T-helper 22 cell (primary cell): ENCODE results near the gene DYNLL2.
"Not testable (repeated sequence)": the region's sequence is repeated elsewhere in the genome, so short reads cannot be mapped to it uniquely, and the experiment has no call there.

Experiments
- DNase-seq: peaks from one replicate; pipeline ENCODE4 v3.0.0-alpha.2; 2020; ENCODE audit warnings: low read depth

Gene DYNLL2

DNA sequence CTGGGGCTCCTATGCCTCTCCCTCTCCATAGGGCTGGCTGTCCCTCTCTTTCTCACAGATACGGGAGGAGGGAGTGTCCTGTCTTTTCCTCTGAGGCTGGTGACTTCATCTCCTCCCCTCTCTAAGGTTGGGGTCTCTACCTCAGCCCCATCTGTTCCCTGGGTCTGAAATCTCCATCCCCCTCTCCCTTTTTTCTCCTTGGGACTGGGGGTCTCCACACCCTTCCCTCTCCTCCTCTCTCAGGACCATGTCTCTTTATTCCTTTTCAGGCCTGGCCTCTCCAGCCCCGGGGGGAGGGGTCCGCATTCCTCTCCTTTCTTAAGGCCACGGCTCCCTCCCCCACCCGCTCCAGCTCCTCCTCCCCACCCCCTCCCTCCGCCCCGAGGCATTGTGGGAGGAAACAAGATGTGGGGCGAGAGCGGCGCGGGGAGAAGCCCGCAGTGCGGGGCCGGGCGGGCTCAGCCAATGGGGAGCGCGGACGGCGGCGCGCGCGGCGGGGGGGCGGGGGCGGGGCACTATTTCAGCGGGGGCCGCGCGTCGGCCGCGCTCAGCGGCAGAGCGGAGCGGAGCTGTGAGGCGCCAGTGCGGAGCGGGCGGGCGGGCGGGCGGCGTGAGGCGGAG is at the start of gene DYNLL2:
DYNLL2 (plus strand) TSS at position 550 of the 621 bp plus-strand sequence. CDS start 3,672 bp downstream, outside the sequence.
- DNase-seq = peak; percentile 80

DNA sequence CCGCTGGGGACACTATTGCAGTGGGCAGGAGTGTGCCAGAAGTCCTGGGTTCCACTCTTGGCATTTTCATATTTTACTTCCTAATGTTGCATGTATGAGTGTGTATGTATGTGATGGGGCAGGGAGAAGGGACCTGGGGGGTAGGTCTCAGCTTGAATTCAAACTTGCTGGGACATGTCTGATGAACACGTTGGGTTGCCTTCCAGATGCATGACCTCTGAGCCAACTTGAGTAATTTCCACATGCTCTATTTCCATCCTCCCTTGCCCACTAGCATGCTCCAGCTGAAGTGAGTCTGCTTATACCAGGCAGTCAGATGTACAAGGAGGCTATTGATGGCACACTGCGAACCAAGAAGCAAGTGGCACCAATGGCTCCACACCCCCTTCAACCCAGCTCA is 43.2 kb upstream of the DYNLL2 start:
- no peak for DNase-seq

DNA sequence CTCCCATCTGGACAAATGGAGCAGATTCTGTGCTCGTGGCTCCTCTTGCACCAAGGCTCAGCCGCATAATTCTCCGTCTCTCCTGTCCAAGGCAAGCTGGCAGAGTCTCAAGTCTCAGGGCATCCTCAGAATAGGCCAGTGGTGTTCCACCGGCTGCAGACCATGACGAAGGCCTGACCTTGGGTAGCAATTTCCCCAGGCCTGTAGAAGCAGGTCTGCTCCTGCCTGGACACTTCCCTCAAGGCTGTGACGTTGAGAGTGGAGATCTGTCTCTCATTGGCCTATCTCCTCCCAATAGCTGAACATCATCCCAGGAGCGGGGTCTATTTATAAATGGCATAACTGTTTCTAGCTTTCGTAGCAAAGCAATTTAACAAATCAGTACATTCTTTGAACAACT is 42.8 kb upstream of the DYNLL2 start:
- no peak for DNase-seq

DNA sequence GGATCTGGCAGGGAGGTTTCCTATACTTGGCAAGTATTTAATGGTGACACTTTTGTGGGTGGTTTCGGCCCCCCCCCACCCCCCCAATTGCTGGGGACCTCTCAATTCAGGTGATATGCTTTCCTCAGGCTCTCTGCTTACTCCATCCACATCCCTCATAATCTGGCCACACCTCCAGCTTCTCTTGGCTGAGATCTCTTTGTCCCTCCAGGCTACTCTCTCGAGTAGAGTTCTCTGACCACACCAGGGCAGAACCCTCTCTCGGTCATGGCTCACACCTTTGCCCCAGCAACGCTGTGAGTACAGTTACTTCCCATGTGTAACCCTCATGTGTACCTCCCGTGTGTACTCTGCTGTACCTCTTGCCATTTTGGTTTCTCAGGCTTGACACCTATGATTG is 42.1 kb upstream of the DYNLL2 start:
- DNase-seq = no peak

DNA sequence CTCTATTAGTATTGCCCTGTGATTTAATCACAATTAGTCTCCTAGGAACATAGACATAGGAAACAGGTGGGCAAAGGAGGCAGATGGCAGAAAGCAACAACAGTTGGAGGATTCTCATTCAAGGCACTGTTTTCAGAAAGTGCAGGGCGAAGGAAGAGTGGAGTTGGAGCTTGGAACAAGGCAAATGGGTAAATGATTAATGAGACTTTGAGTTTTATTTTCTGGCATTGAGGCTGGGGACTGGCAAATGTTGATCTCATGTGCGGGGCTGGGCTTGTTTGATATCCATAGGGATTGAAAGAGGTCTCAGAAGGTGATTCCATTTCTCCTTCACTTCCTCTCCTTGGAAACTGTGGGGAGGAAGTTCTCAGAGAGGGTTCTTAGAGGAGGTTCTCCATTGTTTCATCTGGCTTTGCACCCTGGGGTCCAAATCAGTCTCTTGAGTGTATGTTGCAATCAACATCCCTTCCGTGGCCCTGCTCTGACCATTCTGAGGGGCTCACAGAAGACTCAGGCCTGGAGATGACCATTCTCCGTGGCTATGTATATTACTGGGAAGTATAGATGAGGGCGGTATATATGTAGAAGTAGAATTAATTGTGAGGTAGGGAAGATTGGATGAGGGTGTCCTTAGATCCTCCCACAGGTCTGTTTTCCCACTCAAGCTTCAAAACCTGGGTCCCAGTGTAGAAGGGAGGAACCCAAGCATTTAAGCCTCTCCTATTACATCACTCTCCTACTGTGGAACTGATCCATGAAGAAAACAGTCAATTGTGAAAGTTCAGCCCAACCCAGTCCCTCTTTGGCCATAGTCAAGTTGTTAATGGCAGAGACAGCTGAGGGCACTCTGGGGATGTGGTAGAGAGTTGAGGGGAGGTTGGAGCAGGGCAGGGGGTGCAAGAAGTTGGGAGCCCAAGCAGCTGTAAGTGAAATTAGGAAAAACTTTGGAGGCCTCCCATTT is 39.7 kb upstream of the DYNLL2 start:
- no peak for DNase-seq

DNA sequence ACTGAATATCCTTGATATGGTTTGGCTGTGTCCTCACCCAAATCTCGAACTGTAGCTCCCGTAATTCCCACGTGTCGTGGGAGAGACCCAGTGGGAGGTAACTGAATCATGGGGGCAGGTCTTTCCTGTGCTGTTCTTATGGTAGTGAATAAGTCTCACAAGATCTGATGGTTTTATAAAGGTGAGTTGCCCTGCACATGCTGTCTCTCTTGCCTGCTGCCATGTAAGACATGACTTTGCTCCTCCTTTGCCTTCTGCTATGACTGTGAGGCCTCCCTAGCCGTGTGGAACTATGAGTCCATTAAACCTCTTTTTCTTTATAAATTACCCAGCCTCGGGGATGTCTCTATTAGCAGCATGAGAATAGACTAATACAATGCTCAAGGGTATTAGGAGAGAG is 39.0 kb upstream of the DYNLL2 start:
- DNase-seq = not testable (repeated sequence)

DNA sequence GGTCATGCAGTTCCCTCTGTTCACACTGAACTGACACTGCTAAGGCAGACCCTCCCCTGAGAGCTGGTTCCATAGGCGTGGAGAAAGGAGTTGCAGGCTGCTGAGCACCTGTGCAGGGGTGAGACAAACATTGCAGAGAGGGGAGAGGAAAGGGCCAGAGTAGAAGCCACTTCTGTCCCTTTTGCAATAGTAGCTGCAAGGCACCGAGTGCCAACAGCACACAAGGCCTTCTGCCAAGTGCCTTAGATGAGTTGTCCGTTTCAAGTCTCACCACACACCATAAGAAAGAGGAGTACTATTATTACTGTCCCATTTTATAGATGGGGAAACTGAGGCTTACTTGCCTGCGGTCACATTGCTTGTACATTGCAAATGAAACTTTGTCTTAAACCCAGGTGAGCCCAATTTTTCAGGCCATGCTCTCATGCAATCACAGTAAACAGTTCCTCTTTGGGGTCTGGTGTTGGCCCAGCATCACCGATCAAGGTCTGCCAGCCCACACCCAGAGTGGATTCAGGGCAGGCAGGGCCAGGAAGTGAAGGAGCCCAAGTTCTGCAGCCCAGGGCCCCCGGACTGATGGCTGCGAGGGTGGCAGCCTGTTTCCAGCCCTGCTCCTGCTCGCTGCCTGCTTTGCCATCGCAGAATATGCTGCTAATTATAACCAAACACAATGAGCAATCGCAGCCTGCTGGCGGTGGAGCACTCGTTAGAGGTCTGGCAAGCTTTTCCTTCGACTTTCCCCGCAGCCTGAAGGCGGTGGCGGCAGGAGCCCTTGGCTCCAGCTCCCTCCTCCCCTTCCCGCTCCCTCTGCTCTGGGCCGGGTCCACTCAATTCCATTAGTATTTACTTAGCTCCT is 36.8 kb upstream of the DYNLL2 start:
- no peak for DNase-seq

DNA sequence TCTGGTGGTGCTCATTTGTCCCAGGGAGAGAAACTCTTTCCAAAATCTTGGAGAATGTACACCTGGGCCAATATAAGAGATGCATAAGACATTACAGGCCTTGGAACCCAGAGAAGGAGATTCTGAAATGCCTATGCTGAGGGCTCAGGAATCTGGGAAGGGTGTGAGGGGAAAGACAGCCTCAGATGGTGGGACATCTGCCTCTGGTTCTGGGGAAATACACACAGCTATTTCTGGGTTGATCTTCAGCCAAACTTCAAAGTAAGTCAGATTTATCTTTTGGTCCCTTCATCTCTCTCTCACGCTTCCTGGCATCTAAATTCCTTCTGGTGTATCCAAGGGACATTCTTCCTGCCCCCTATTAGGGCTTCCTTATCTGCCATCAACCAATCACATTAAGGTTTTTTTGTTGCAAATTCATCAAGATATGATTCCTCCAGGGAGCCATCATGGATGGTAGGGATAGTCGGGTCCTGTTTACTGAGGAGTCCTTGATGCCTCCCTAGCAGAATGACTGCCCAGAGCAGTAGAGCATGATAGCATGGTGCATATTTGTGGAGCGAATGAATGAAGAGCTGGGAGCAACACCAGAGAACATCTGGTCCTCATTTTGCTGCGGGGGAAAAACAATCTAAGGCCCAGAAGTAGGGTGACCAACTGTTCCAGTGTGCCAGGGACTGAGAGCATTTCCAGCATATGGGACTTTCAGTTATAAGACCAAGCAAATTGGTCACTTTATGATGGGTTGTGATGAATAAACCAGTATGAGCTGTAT is 35.7 kb upstream of the DYNLL2 start:
- DNase-seq = no peak

DNA sequence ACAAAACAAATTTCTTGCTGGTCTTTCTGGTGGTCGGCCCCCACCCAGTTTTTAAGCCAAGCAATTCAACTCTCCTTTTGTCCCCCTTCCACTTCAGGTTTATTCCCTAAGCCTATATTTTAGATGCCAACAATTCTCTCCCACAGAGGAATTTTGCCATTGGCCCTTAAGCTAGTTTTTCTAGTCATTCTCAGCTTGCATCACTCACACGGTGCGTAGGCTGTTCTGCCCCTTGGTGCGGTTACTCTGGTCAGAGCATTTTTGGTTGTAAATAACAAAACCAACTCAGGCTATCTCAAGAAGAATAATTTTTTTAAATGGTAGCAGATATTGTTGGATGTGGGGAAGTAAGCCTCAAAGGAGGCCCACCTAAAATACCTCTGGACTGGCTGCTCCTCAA is 33.7 kb upstream of the DYNLL2 start:
- DNase-seq = no peak

DNA sequence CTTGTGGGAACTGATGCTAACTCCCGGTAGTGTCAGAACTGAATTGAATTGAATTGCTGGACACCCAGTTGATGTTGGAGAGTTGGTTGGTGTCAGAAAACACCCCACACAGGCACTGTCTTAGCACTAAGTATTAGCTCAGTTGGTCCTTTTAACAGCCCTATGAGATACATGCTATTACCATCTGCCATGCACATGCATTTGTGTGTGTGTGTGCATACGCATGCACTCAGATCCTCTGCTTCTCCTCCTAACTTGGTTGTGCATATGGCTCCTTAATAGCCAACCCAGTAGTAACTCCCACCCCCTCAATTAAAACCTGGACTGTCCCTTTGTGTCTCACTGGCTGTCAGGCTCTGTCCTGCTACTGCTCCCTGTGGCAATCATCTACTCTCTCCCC is 32.3 kb upstream of the DYNLL2 start:
- no peak for DNase-seq

DNA sequence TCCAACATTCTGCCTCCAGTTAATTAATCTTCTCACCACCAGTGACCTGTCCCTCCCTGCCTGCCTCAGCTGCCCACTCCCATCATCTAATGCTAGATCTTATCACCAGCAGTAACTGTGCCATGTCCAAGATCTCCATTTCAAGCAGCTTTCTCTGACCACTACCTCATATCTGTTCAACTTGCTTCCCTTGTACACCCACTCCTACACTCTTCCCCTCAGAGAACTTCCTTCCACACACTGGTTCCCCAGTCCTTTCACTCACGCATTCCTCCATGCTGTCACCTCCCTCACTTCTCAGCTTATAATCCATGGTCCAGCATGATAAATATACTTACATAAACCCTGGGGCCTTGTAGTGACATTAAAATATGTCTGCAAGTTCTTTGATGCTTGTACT is 31.8 kb upstream of the DYNLL2 start:
- no peak for DNase-seq

DNA sequence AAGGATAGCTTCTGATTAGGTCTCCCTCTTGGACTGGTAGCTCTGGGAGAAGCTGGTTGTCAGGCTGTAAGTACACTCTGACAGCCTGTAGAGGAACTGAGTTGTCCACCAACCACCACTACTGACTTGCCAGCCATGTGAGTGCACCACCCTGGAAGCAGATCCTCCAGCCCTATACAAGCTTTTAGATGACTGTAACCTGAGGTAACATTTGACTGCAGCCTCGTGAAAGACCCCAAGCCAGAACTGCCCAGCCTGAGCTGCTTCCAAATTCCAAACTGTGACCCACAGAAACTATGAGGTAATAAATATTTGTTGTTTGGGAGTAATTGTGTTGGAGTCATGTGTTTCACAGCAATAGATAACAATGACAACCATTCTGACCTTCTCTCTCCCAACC is 30.8 kb upstream of the DYNLL2 start:
- no peak for DNase-seq

DNA sequence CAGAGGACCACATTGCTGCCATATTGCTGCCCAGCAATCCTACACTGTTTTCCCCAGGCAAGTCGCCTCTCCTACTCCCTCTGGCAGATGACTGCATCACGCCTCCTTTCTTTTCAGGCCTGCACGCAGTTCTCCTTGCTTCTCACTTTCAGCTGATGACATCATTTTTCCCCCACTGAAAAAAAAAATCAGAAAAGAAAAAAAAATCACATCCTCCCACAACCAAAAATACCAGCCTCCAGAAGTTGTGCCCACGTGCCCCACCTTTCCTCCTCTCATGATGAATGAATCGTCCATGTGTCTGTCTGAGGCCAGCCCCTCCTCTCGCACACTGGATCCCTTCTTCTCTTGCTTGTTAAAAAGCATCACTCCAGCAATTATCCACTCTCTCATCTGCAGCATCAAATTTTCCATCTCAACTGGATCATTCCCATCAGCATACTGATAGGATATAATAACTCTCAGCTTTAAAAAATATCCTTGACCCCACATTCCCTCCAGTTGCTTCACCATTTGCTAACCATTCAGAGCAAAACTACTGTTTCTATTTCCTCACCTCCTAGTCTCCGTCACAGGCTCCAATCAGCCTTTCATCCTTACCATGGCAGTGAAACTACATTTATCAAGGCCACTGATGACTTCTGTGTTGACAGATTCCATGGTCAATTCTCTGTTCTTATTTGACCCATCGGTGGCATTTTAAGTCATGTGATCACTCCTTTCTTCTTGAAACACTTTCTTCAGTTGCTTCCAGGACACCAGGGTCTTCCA is 30.1 kb upstream of the DYNLL2 start:
- no peak for DNase-seq

DNA sequence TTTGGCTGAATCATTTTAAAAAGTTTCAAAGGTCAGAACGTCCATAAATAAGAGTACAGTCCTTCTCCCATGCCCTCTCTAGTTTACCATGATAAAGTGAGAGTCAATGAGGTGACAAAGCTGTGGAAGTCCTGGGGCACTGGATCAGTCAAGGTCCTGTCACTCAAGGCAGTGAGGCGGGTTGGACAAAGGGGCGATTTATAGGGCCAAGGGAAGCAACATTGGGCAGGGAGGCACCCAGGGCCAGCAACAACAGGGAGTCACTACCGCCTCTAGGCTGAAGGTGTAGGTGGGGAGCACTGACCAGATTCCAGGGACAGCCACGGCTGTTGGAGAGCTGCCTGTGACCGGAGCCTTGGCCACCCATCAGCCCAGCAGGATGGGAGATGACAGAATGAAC is 28.6 kb upstream of the DYNLL2 start:
- no peak for DNase-seq

DNA sequence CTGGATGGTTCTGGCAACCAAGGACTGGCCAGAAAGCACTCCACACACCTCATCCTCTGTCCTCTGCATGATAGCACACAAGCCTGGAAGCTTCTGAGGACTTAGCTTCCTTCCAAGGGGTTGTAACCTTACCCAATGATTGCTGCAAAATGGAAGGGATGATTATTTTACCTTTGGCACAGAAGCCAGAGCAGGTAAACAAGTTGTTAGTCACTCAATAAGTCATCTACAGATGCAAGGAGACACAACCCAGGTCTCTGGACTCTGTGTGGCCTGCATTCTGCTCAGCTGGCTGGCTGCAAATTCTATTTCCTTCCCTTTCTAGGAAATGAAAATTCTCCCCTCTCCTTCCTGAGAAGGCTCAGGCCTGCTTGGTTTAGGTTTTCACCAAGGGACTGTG is 26.7 kb upstream of the DYNLL2 start:
- no peak for DNase-seq

DNA sequence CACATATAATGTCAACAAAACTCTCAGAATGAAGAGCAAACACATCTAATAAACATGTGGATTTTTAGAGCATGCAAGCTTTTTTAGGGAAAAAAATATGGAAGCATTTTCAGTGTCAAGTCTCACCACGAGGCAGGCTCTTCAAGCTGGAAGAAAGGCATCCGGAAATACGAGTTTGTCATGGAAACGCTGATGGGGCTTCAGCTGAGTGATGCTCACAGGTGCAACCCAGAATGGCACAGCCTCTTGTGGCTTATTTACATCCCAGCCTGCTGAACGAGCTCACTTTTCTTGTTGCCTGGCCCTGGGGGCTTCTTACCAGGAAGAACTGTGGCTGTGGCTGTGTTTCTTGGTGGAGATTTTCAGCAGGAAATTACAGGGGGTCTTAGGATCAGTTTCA is 24.1 kb upstream of the DYNLL2 start:
- no peak for DNase-seq

DNA sequence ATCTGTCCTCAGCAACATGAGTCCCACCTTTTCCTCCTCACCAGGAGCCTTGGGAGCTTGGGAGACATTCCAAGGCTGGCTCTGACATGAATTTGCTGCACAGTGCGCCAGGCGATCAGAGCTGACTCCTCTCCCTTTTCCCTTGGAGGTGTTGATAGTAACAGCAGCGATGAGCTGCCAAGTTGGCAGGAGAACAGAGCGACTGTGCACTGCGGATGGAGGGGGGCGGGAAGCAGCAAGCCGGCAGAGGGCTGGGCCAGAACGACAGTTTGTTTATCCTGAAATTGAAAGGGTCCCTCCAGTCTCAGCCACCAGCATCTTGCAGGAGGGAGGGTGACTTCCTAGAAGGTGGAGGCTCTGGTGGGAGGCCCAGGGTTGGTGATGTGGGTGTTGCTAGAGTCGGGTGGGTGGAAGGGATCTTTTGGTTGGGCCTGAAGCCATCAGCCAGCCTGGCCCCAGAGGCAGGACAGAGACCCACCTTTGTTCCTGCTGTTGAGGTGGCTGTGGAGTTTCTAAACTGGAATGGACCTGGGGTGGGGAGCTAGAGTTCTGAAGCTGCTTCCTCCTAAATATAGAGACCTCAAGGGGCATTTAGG is 22.5 kb upstream of the DYNLL2 start:
- DNase-seq = no peak

DNA sequence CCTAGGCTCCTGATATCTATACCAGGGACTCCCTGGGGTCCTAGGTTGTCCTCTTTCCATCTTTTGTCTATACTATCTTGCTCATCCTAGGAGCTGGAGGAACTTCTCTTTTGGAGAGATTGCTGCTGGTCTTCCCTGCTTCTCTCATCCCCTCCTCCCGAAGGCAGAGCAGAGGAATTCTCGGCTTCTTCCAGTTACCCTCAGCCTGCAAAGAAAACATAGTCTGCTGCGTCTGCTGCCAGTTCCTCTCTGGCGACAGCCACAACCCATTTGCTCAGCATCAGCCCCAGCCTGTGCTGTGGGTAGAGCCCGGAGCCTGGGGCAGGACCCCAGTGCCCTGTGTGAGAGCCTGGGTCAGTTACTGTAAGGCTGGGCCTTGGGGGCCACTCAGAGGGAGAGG is 21.5 kb upstream of the DYNLL2 start:
- no peak for DNase-seq

DNA sequence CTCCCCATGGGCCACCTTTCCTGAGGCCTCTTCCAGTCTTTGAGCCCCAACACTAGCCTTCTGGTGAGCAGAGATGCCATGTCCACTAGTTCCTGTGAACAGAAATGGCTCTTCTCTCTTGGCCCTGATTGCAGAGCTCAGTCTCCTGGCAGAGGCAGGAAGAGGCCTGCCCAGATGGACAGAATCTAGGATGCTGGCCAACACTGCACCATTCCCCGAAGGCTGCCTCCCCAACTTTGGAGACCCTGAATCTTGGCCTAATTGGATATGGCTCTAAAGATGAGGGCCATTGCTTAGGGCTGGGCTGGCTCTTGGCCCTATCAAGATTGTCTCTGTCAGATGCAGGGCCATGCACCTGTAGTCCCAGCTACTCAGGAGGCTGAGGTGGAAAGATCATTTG is 18.0 kb upstream of the DYNLL2 start:
- no peak for DNase-seq

DNA sequence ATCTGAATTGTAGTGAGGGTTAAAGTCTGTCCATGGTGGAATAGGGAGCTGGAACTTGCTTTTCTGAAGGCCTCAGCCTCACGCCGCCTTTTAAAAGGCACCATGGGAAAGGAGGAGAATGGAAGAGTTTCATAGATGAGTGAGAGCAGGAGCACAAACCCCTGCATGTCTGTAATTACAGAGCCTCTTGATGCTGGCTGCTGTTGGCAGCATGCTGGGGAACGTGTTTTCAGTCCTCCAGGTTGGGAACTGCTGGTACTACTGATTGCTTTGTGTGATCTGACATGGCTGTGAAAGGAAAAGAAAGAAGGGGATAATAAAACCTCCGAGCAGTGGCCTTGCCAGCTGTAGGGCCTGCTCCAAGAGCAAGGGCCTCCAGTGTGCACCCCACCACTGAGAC is 16.8 kb upstream of the DYNLL2 start:
- DNase-seq = no peak

DNA sequence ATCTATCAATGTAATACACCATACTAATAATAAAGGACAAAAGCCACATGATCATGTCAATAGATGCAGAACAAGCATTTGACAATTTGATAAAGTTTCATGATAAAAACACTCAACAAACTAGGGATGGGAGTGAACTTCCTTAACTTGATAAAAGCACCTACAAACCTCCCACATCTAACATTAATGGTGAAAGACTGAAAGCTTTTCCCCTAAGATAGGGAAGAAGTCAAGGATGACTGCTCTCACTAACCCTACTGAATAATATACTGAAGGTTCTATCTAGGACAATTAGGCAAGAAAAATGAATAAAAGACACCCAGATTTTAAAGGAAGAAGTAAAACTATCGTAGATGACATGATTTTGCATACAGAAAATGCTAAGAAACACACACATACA is 10.4 kb upstream of the DYNLL2 start:
- DNase-seq = no peak
